ENCODE results near the gene ENGASE.
A peak's percentile ranks its signal among the peaks of the same experiment; 100 is the strongest.

Gene ENGASE

DNA sequence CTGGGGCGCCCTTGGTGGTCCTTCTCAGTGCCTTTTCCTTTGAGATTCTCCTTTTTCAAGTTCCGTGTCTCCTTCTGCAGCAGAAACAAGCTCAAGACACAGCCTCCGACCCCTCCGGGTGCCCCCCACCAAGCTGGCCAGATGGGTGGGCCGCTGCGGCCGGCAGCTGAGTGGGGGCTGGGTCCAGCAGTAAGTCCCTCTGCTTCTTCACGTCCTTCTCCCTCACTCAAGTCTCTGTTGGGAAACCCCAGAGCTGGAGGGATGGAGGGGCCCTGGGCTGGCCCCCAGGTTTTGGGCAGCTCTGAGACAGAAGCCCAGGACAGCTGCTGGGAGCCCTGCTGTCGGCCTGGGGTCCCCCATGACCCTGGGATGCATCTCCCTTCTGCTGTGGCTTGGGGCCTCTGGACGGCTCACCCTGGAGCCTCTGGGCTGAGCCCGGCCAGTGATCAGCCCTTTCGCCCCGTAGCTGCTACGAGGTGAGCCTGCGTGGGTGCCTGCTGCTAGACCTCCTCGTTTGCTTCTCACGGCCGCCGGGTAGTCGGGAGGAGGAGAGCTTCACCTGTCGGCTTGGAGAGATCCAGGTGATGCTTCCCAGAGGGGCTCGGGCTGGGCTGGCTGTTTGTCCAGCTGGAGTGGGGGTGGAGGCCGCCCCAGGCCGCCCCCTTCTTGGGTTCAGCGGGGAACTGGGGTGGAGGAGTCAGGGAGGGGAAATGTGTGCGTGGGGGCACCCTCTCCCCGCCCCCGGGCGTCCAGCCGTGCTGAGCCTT, 10.7 kb downstream of the ENGASE start:
- DNase-seq (ENCODE audit: low spot score), result no peak
- Histone ChIP-seq H3K27ac (no peak overlapping the region), H3K4me3 (no peak overlapping the region)
- TF ChIP-seq, protein P1, sequence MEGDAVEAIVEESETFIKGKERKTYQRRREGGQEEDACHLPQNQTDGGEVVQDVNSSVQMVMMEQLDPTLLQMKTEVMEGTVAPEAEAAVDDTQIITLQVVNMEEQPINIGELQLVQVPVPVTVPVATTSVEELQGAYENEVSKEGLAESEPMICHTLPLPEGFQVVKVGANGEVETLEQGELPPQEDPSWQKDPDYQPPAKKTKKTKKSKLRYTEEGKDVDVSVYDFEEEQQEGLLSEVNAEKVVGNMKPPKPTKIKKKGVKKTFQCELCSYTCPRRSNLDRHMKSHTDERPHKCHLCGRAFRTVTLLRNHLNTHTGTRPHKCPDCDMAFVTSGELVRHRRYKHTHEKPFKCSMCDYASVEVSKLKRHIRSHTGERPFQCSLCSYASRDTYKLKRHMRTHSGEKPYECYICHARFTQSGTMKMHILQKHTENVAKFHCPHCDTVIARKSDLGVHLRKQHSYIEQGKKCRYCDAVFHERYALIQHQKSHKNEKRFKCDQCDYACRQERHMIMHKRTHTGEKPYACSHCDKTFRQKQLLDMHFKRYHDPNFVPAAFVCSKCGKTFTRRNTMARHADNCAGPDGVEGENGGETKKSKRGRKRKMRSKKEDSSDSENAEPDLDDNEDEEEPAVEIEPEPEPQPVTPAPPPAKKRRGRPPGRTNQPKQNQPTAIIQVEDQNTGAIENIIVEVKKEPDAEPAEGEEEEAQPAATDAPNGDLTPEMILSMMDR (IDR thresholded peaks at IDR 0.05), result no peak

DNA sequence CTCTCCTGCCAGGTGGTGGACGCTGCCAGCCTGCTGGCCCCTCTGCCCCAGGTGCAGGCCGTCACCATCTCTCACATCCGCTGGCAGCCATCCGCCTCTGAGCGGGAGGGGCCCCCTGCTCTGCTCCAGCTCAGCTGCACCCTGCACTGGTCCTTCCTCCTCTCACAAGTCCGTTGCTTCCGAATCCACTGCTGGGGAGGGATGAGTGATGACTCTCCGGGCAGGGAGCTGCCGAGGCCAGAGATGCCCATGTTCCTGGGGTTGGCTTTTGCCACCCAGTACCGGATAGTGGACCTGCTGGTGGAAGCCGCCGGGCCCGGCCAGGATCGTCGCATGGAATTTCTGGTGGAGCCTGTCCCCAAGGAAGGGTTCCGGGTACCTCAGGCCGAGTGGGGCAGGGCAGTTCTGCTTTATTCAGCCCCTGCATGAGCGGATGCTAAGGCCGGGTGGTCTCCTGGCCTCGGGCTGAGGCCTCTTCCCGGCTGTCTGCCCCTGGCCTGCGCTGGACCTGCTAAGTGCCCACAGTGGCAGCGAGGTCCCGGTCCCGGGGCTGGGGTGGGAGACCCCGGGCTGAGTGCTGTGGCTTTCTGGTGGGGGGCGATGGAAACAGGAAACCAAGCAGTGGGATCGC, 11.4 kb downstream of the ENGASE start:
- Histone ChIP-seq H3K4me3 (no peak overlapping the region), H3K27ac (no peak overlapping the region)
- TF ChIP-seq, protein P1 (IDR thresholded peaks at IDR 0.05), result no peak
- DNase-seq (ENCODE audit: low spot score), result no peak

DNA sequence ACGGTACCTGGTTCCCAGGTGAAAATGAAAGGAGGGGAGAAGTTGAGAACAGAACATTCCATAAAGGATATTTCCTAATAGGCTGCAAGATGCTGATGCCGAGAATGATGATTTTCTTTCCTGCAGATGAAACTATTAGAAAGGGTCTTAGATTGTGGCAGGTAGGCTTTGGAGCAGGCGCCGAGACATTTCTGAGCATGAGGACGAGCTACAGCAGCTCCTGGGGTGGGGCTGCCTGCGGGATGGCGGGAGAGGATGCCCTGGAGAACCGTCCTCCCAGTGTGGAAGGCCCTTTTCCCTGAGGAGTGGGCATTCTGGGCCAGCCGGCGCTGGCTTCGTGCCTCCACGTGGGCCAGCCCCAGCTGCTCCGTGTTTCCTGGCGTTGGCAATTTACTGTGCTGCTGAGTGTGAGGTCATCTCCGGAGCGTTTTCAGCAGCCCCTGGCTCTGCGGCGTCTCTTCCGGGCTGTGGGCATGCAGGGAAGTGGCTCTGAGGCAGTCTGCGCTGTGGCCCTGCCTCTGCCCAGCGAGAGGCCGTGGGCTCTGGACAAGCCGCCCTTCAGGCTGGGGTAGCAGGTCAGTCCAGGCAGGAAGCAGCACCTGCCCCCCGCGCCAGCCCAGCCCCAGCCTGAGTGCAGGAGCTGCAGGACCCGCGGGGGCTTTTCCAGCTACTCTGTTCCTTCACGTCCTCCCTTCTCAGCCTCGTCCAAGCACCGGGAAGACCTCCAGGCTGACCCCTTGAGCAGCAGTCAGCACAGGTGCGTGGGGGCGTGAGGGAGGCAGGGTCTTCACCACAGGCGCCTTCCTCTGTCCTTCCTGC, 12.2 kb downstream of the ENGASE start:
- H3K27ac ChIP-seq, result no peak overlapping the region
- no peak overlapping the region for H3K4me3 ChIP-seq
- DNase-seq (ENCODE audit: low spot score), result no peak
- TF ChIP-seq, protein P1 (IDR thresholded peaks at IDR 0.05), result no peak

DNA sequence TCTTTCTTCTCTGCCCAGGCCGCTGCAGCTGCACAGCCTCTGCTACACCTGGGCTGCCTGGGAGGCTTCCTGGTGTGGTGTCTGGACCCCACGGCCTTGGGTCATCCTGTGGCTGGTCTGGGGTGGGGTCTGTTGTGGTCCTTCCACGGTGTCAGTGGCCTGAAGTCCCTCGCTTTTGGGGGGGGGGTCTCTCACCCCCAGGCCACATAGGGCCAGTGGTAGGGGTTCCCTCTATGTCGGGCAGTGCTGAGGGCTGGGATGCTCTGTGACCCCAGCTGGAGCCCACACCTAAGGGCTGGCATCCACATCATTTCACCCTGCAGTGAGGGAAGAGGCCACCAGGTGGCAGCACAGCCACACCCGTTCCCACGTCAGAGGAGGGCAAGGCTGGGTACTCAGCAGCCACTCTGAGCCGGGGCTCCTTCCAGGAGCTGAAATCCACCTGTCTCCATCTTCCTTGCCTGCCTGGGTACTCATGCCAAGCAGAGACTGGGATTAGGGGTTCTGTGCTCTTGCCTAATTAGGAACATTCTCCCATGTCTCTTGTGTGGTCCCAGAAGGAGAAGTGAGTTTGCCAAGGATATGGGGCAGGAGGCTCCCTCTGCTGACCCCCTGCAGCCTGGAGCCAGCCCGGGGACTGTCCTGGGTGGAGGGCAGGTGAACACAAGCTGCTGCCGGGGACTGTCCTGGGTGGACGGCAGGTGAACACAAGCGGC, 13.0 kb downstream of the ENGASE start:
- H3K27ac ChIP-seq, result no peak overlapping the region

DNA sequence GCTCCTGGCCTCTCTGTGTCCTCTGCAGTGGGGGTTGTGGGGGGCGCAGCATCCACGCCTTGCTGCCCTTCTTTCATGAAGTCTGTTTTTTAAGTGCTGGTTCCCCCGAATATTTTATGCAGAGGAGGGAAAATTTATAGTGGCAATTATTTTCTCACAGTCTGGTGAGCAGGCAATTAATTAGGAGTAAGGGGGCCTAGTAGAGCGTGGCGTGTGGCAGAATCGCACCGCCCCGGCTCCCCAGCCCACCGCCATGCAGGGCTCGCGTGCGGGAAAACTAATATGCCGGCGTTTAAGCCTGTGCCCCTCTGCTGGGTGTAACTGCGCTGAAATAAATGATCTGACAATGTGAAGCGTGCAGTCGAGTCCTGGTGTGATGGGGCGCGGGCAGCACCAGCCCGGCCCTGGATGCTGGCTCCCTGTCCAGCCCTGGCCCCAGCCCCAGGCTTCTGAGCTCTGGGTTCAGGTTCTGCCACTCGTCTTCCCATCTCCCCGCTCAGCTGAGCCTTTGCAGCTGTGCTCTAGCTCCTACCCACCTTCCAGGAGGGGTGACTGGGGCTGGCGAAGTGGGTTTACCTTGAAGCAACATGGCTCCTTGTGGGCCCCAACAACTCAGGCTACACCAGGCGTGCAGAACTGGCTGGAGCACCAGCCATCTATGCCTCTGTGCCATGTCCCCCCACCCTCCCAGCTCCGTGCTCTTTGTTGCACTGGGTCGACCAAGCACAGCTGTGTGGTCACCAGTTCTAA, 13.8 kb downstream of the ENGASE start:
- TF ChIP-seq, protein P1 (IDR thresholded peaks at IDR 0.05), result no peak
- no peak for DNase-seq (ENCODE audit: low spot score)
- no peak overlapping the region for H3K4me3 ChIP-seq
- no peak overlapping the region for H3K27ac ChIP-seq

More for the DNA sequence above, 13.0 kb downstream of the ENGASE start:
- H3K4me3 ChIP-seq, result no peak overlapping the region
- DNase-seq (ENCODE audit: low spot score), result no peak
- TF ChIP-seq, protein P1 (IDR thresholded peaks at IDR 0.05), result peak; percentile 84

DNA sequence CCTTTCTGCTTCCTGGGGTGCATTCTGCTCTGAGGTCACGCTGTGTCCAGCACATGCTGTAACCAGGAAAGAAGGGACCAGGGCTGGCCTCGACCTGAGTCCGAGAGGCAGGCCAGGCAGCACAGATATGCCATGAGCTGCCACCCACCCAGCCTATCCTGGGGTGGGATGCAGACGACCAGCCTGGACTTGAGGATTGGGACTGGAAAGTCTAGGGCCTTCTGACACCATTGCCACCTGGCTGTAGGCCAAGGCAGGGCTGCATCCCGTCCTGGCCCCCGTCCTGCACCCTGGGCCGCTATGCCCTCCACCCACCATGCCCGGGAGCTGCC, 14.3 kb downstream of the ENGASE start:
- Histone ChIP-seq H3K27ac (no peak overlapping the region), H3K4me3 (no peak overlapping the region)
- TF ChIP-seq, protein P1 (IDR thresholded peaks at IDR 0.05), result no peak
- DNase-seq (ENCODE audit: low spot score), result no peak

Data from coronary artery (tissue), 2 donors.